IMR-90 (cell line): Measurements from ENCODE around the gene PRR36. TPM values are rescaled to one million over a fixed set of nuclear protein-coding genes. Genes with fewer than 3 reads are reported as not detected.

ENCODE experiments used
- ATAC-seq: fragments of 200-7000 bp; cut with Tn5 transposase; 2 replicates; pipeline ENCODE4 v1.9.1; 2020; ENCODE audit warnings: low read depth, mild to moderate bottlenecking, moderate library complexity
- BruUV-seq: library from RNA; stranded (reverse); fragments of 400-500 nt; replicated peaks from 2 replicates; lab custom pipeline; 2021; lab: Mats Ljungman, UMichigan
- CTCF ChIA-PET: fragments of 300-600 bp; formaldehyde crosslinking; extraction: SDS; loops from one replicate; lab custom pipeline; 2021; ENCODE audit warnings: antibody characterized with exemption; lab: Yijun Ruan, JAX
- POLR2A ChIA-PET: fragments of 300-600 bp; sonication (Branson Sonifier 250); formaldehyde crosslinking; loops from one replicate; lab custom pipeline; 2022; ENCODE audit warnings: antibody characterized with exemption; ENCODE audit not compliant: unreplicated experiment; lab: Charles Lee
- DNase-seq: peaks from one replicate; pipeline ENCODE4 v3.0.0; 2013
- H2AFZ ChIP-seq: replicated peaks from 2 replicates; pipeline ENCODE3; 2013; ENCODE audit warnings: low read length, mild to moderate bottlenecking; ENCODE audit not compliant: poor library complexity
- H2AK5ac ChIP-seq: 2 replicates; pipeline ENCODE4 v1.6.1; 2013; ENCODE audit warnings: low read depth, low read length, inconsistent platforms
- H2AK9ac ChIP-seq: replicated peaks from 2 replicates; pipeline ENCODE3; 2013; ENCODE audit warnings: mild to moderate bottlenecking, low read depth, low read length, moderate library complexity; ENCODE audit not compliant: poor library complexity
- H2BK120ac ChIP-seq: 2 replicates; pipeline ENCODE4 v1.6.1; 2013; ENCODE audit warnings: low read depth, low read length, inconsistent platforms
- H2BK15ac ChIP-seq: 3 replicates; pipeline ENCODE4 v1.6.1; 2013; ENCODE audit warnings: low read depth, low read length, inconsistent platforms
- H2BK20ac ChIP-seq: 2 replicates; pipeline ENCODE4 v1.6.1; 2013; ENCODE audit warnings: low read depth, mild to moderate bottlenecking, inconsistent platforms, low read length, moderate library complexity
- H2BK5ac ChIP-seq: 2 replicates; pipeline ENCODE4 v1.6.1; 2013; ENCODE audit warnings: mild to moderate bottlenecking, low read depth, low read length, inconsistent platforms; ENCODE audit not compliant: poor library complexity, severe bottlenecking
- H3K14ac ChIP-seq: replicated peaks from 2 replicates; pipeline ENCODE4 v1.6.1; 2013; ENCODE audit warnings: low read depth, low read length, inconsistent platforms
- H3K18ac ChIP-seq: 2 replicates; pipeline ENCODE4 v1.6.1; 2013; ENCODE audit warnings: low read depth, low read length, control low read depth
- H3K23ac ChIP-seq: 2 replicates; pipeline ENCODE4 v1.6.1; 2013; ENCODE audit warnings: low read depth, low read length, inconsistent platforms
- H3K27ac ChIP-seq: 2 replicates; pipeline ENCODE4 v1.5.1; 2013; ENCODE audit warnings: mild to moderate bottlenecking, control low read depth, low read length; ENCODE audit not compliant: insufficient read depth
- H3K27me3 ChIP-seq: 2 replicates; pipeline ENCODE4 v1.6.1; 2013; ENCODE audit warnings: low read length; ENCODE audit not compliant: control insufficient read depth, insufficient read depth
- H3K36me3 ChIP-seq: 2 replicates; pipeline ENCODE4 v1.6.1; 2013; ENCODE audit warnings: low read length, mixed read lengths; ENCODE audit not compliant: control insufficient read depth, insufficient read depth
- H3K4ac ChIP-seq: 2 replicates; pipeline ENCODE4 v1.6.1; 2013; ENCODE audit warnings: low read depth, low read length, inconsistent platforms
- H3K4me1 ChIP-seq: 2 replicates; pipeline ENCODE4 v1.6.1; 2013; ENCODE audit warnings: low read length, mixed read lengths; ENCODE audit not compliant: control insufficient read depth, insufficient read depth
- H3K4me2 ChIP-seq: 2 replicates; pipeline ENCODE4 v1.6.1; 2013; ENCODE audit warnings: low read depth, mild to moderate bottlenecking, control low read depth, low read length, moderate library complexity
- H3K4me3 ChIP-seq: 2 replicates; pipeline ENCODE4 v1.5.1; 2013; ENCODE audit warnings: low read depth, mild to moderate bottlenecking, control low read depth, low read length, moderate library complexity; ENCODE audit not compliant: insufficient read depth
- H3K56ac ChIP-seq: 2 replicates; pipeline ENCODE4 v1.6.1; 2013; ENCODE audit warnings: low read length, inconsistent platforms; ENCODE audit not compliant: insufficient read depth; ENCODE audit errors: extremely low read depth
- H3K79me1 ChIP-seq, 2 experiments: 2 replicates each; pipeline ENCODE4 v1.6.1; 2013; ENCODE audit warnings: low read length in 2 of 2, inconsistent platforms in 1 of 2, low read depth in 1 of 2
- H3K9ac ChIP-seq: 2 replicates; pipeline ENCODE4 v1.6.1; 2013; ENCODE audit warnings: low read depth, low read length, control low read depth
- H3K9me1 ChIP-seq: 2 replicates; pipeline ENCODE4 v1.6.1; 2013; ENCODE audit warnings: low read length, inconsistent platforms; ENCODE audit not compliant: insufficient read depth
- H3K9me3 ChIP-seq: 2 replicates; pipeline ENCODE4 v1.6.1; 2013; ENCODE audit warnings: low read length; ENCODE audit not compliant: control insufficient read depth, insufficient read depth
- H4K20me1 ChIP-seq: 2 replicates; pipeline ENCODE4 v1.6.1; 2013; ENCODE audit warnings: low read length, inconsistent platforms; ENCODE audit not compliant: insufficient read depth
- H4K5ac ChIP-seq: 2 replicates; pipeline ENCODE4 v1.6.1; 2013; ENCODE audit warnings: mild to moderate bottlenecking, low read depth, low read length, control low read depth
- H4K8ac ChIP-seq, 2 experiments: 2 replicates each; pipeline ENCODE4 v1.6.1; 2013; ENCODE audit warnings: low read depth in 2 of 2, low read length in 2 of 2, control low read depth in 1 of 2, inconsistent platforms in 1 of 2
- H4K91ac ChIP-seq: 2 replicates; pipeline ENCODE4 v1.6.1; 2013; ENCODE audit warnings: low read depth, low read length, inconsistent platforms; ENCODE audit not compliant: insufficient read depth
- FOS ChIP-seq: fragments of 150-350 bp; IDR thresholded peaks from 2 replicates; pipeline ENCODE4 v1.6.1; 2016; ENCODE audit warnings: low read depth, low read length
- MAZ ChIP-seq: IDR thresholded peaks from 2 replicates; pipeline ENCODE4 v1.6.1; 2012; ENCODE audit warnings: low read depth, mild to moderate bottlenecking, low read length, improper control_type of control experiment, moderate library complexity, borderline replicate concordance
- RAD21 ChIP-seq: IDR thresholded peaks from 2 replicates; pipeline ENCODE4 v1.6.1; 2012; ENCODE audit warnings: low read length, improper control_type of control experiment
- RCOR1 ChIP-seq: IDR thresholded peaks from 2 replicates; pipeline ENCODE4 v1.6.1; 2012; ENCODE audit warnings: mild to moderate bottlenecking, low read length, improper control_type of control experiment; ENCODE audit not compliant: insufficient replicate concordance
- RFX5 ChIP-seq: IDR thresholded peaks from 2 replicates; pipeline ENCODE4 v1.8.0; 2012; ENCODE audit warnings: low read depth, mild to moderate bottlenecking, low read length, moderate library complexity
- SMC3 ChIP-seq: fragments of 150-350 bp; IDR thresholded peaks from 2 replicates; pipeline ENCODE4 v1.6.1; 2016; ENCODE audit warnings: low read depth, mild to moderate bottlenecking, antibody characterized with exemption, low read length, moderate library complexity
- WGBS, 2 experiments: methylation state at CpG; one replicate each; pipeline versions ENCODE4 v1.1.5 to v1.1.7; 2013; ENCODE audit warnings: missing lambda C conversion rate in 2 of 2; ENCODE audit not compliant: insufficient read length in 1 of 2; ENCODE audit errors: extremely low coverage in 2 of 2; 5-methylcytosine and 5-hydroxymethylcytosine counted together
- dilution Hi-C: fragments of 300-500 bp; cut with HindIII; formaldehyde crosslinking; loops from one replicate; pipeline ENCODE4 v1.14.3; 2018; ENCODE audit warnings: low sequenced_read_pairs; ENCODE audit not compliant: unreplicated experiment
- in situ Hi-C: fragments of 300-500 bp; cut with MboI; formaldehyde crosslinking; loops from 3 replicates; pipeline ENCODE4 v1.14.3; 2019; ENCODE audit warnings: low sequenced_read_pairs, inconsistent platforms, mixed read lengths
- intact Hi-C: fragments of 100-400 bp; cut with micrococcal nuclease; formaldehyde crosslinking; loops from 2 replicates; pipeline ENCODE4 v1.10.0; 2022
- polyA plus RNA-seq, 3 experiments: library from polyadenylated mRNA; depleted of rRNA; stranded (reverse); fragments of >200 nt; gene quantifications; 2 replicates each; pipeline ENCODE4 v1.2.3, GENCODE V29; 2012; ENCODE audit warnings: low replicate concordance in 1 of 3
- total RNA-seq: library from RNA; depleted of rRNA; stranded (reverse); fragments of >200 nt; gene quantifications from 2 replicates; pipeline ENCODE4 v1.2.3, GENCODE V29; 2012
- TF ChIP-seq, protein P1 (sequence below): fragments of 150-350 bp; IDR thresholded peaks from 2 replicates; pipeline ENCODE4 v1.6.1; 2017; ENCODE audit warnings: mild to moderate bottlenecking, antibody characterized with exemption, low read length, low read depth

PRR36 gene
- total and polyA plus RNA-seq, 2 of the 4 experiments (the other 2 are of a cell fraction), result 0.02 TPM; not detected in 1

DNA sequence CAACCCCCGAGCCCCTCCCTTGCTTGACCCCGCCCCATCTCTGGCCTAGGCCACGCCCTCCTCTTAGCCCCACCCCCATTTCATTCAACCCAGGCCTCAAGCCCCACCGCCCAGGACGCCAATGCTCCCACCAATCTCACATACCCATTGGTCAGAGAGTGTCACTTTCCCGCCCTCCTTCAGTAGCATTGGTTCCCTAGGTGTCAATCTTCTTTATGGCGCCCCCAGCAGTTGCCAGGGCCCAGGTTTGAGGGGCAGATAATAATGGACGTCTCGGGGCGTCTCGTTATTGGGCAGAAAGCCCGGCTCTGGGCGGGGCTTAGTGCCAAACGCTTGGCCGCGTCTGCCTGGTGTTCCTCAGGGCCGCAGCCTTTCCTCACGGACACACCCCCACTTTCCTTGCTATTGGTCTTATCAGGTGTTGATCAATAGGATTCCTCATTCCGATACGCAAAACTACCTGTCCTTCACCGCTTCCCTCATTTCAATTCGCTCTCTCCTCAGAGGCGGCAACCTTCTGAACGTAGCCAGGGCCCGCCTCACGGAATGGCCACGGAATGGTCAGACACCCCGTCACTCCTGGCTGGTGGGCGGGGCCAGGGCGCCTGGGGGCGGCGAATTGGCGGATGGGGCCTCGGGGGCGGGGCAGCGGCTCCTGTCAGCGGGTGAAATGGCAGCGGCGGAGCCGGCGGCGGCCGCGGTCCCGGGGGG, 44.5 kb downstream of the PRR36 start, which contains the start of gene EVI5L:
EVI5L (plus strand) TSS at position 658 of the 711 bp plus-strand sequence. CDS start 16,325 bp downstream, outside the sequence.
- CTCF ChIA-PET, result no interaction called here
- POLR2A ChIA-PET, result no interaction called here

More for the DNA sequence above, 44.5 kb downstream of the PRR36 start, which contains the start of gene EVI5L:
- Histone ChIP-seq H4K91ac (no peak within 1 kb of the TSS), H3K4me2 (peak within 1 kb of the TSS; percentile 71), H2BK15ac (no peak within 1 kb of the TSS), H2AK5ac (no peak within 1 kb of the TSS), H3K9ac (peak within 1 kb of the TSS; percentile 57), H4K5ac (no peak within 1 kb of the TSS), H3K4me3 (peak within 1 kb of the TSS; percentile 63), H3K36me3 (no peaks in the 10 kb centered on the region), H3K4me1 (peaks cover 14% of the 10 kb centered on the region; the same call in 1 of the 2 replicates), H3K56ac (no peak within 1 kb of the TSS), H2BK5ac (no peak within 1 kb of the TSS), H3K14ac (0 out of 2 replicates have a peak within 1 kb of the TSS, but pooled peaks have one; percentile 20), H3K23ac (peak within 1 kb of the TSS; percentile 7; the same call in 1 of the 2 replicates), H3K27me3 (0 out of 2 replicates have a peak, but pooled peaks cover 2% of the 10 kb centered on the region), H2BK20ac (no peak within 1 kb of the TSS), H3K4ac (no peak within 1 kb of the TSS), H4K20me1 (peaks cover 10% of the 10 kb centered on the region), H2BK120ac (no peak within 1 kb of the TSS), H2AFZ (peak within 1 kb of the TSS; percentile 89), H4K8ac (peak within 1 kb of the TSS; percentile 5 to 29; a peak in 1 of 4 replicates), H3K9me3 (no peaks in the 10 kb centered on the region), H2AK9ac (peak within 1 kb of the TSS; percentile 71), H3K18ac (no peak within 1 kb of the TSS), H3K27ac (peak within 1 kb of the TSS; percentile 5; the same call in 1 of the 2 replicates), H3K9me1 (peaks cover 2% of the 10 kb centered on the region; the same call in 1 of the 2 replicates), H3K79me1 (peaks cover 0 to 33% of the 10 kb centered on the region in 2 experiments; a peak in 2 of 4 replicates)
- BruUV-seq, result no TSS peak
- WGBS, 2 experiments, result 0% methylated on average over 15 of the region's 45 CpGs; no CpG with 5 or more reads in 1 of the 2 experiments
- intact Hi-C loops, result no loop called here
- TF ChIP-seq RFX5 (peak; percentile 67; the same call in 1 of the 2 replicates), MAZ (peak; percentile 74; the same call in 1 of the 2 replicates), FOS (peak; percentile 56; the same call in 1 of the 2 replicates), RCOR1 (no peak), RAD21 (no peak), SMC3 (no peak)
- TF ChIP-seq, protein P1, sequence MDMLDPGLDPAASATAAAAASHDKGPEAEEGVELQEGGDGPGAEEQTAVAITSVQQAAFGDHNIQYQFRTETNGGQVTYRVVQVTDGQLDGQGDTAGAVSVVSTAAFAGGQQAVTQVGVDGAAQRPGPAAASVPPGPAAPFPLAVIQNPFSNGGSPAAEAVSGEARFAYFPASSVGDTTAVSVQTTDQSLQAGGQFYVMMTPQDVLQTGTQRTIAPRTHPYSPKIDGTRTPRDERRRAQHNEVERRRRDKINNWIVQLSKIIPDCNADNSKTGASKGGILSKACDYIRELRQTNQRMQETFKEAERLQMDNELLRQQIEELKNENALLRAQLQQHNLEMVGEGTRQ, result no peak
- ATAC-seq (peak; percentile 90), DNase-seq (peak; percentile 100)
- in situ Hi-C loops, result no loop called here
- dilution Hi-C loops, result no loop called here
